C4-2B (cell line): ENCODE results near the gene UGT1A9.

ENCODE experiments used
- ZFX ChIP-seq: fragments of 450-650 bp; IDR thresholded peaks from 2 replicates; pipeline ENCODE4 v1.6.1; 2017
- TF ChIP-seq, protein P1 (sequence below): fragments of 450-650 bp; conservative IDR thresholded peaks from 2 replicates; pipeline ENCODE4 v1.5.1; 2017; ENCODE audit warnings: mild to moderate bottlenecking

DNA sequence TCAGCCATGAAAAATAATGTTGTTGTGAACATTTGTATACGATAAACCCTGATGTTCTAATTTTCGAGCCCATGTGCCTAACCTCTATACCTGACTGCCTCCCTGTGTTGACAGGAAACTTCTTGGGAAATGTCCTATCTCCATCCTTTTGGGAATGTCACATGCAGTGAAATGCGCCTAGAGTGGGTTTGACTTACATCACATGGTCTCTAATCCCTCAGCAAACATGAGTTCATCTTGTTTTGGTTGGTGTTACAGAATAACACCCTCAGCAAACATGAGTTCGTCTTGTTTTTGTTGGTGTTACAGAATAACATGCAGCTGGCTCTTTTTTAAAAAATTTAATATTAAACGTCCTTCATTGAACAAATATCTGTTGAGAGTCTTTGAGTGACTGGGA is 16.6 kb downstream of the UGT1A9 start:
- TF ChIP-seq, protein P1, sequence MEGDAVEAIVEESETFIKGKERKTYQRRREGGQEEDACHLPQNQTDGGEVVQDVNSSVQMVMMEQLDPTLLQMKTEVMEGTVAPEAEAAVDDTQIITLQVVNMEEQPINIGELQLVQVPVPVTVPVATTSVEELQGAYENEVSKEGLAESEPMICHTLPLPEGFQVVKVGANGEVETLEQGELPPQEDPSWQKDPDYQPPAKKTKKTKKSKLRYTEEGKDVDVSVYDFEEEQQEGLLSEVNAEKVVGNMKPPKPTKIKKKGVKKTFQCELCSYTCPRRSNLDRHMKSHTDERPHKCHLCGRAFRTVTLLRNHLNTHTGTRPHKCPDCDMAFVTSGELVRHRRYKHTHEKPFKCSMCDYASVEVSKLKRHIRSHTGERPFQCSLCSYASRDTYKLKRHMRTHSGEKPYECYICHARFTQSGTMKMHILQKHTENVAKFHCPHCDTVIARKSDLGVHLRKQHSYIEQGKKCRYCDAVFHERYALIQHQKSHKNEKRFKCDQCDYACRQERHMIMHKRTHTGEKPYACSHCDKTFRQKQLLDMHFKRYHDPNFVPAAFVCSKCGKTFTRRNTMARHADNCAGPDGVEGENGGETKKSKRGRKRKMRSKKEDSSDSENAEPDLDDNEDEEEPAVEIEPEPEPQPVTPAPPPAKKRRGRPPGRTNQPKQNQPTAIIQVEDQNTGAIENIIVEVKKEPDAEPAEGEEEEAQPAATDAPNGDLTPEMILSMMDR = no peak
- TF ChIP-seq ZFX = no peak
